ENCODE measurements around the gene KLHL34. TPM values are rescaled to one million over a fixed set of nuclear protein-coding genes. Genes with fewer than 3 reads are reported as not detected.

The KLHL34 gene
- total RNA-seq, 1 donor from 2014 or later: not detected

GRCh38 chrX:21638311-21638710, 19.8 kb downstream of the KLHL34 start:
- Mint-ChIP-seq H3K36me3 (ENCODE audit: low read depth) (no peaks in the 10 kb centered on the region), H3K4me3 (no peak overlapping the region), H3K27ac (ENCODE audit: unreplicated experiment) (no peak overlapping the region), H3K4me1 (no peaks in the 10 kb centered on the region), H3K9me3 (no peaks in the 10 kb centered on the region), H3K27me3 (ENCODE audit: low read depth) (no peaks in the 10 kb centered on the region)
- TF ChIP-seq, protein P1, sequence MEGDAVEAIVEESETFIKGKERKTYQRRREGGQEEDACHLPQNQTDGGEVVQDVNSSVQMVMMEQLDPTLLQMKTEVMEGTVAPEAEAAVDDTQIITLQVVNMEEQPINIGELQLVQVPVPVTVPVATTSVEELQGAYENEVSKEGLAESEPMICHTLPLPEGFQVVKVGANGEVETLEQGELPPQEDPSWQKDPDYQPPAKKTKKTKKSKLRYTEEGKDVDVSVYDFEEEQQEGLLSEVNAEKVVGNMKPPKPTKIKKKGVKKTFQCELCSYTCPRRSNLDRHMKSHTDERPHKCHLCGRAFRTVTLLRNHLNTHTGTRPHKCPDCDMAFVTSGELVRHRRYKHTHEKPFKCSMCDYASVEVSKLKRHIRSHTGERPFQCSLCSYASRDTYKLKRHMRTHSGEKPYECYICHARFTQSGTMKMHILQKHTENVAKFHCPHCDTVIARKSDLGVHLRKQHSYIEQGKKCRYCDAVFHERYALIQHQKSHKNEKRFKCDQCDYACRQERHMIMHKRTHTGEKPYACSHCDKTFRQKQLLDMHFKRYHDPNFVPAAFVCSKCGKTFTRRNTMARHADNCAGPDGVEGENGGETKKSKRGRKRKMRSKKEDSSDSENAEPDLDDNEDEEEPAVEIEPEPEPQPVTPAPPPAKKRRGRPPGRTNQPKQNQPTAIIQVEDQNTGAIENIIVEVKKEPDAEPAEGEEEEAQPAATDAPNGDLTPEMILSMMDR (conservative IDR thresholded peaks at IDR 0.05): no peak
- no peak for DNase-seq (ENCODE audit: low read depth, low spot score)

- Mint-ChIP-seq H3K36me3 (ENCODE audit: low read depth) (peaks cover 20% of the 10 kb centered on the region), H3K9me3 (peaks cover 13% of the 10 kb centered on the region), H3K27me3 (ENCODE audit: low read depth) (no peaks in the 10 kb centered on the region), H3K27ac (ENCODE audit: unreplicated experiment) (peak overlapping the region; percentile 84), H3K4me1 (peaks cover 21% of the 10 kb centered on the region), H3K4me3 (peak overlapping the region; percentile 25)
- TF ChIP-seq, protein P1 (conservative IDR thresholded peaks at IDR 0.05): no peak
- DNase-seq (ENCODE audit: low read depth, low spot score): peak; percentile 21
Measured at GRCh38 chrX:21632027-21632426, 26.1 kb downstream of the KLHL34 start.

- H3K9me3 Mint-ChIP-seq: peaks cover 11% of the 10 kb centered on the region
- TF ChIP-seq, protein P1 (conservative IDR thresholded peaks at IDR 0.05): no peak
- H3K27ac Mint-ChIP-seq (ENCODE audit: unreplicated experiment): no peak overlapping the region
- no peak for DNase-seq (ENCODE audit: low read depth, low spot score)
- H3K4me3 Mint-ChIP-seq: no peak overlapping the region
- peaks cover 19% of the 10 kb centered on the region for H3K36me3 Mint-ChIP-seq (ENCODE audit: low read depth)
- H3K27me3 Mint-ChIP-seq (ENCODE audit: low read depth): no peaks in the 10 kb centered on the region
- peaks cover 12% of the 10 kb centered on the region for H3K4me1 Mint-ChIP-seq
Measured at GRCh38 chrX:21623778-21624501, 34.2 kb downstream of the KLHL34 start.

- Mint-ChIP-seq H3K36me3 (ENCODE audit: low read depth) (no peaks in the 10 kb centered on the region), H3K4me1 (peaks cover 10% of the 10 kb centered on the region), H3K9me3 (no peaks in the 10 kb centered on the region), H3K27ac (ENCODE audit: unreplicated experiment) (no peak overlapping the region), H3K4me3 (no peak overlapping the region), H3K27me3 (ENCODE audit: low read depth) (no peaks in the 10 kb centered on the region)
- no peak for DNase-seq (ENCODE audit: low read depth, low spot score)
- TF ChIP-seq, protein P1 (conservative IDR thresholded peaks at IDR 0.05): no peak
Measured at GRCh38 chrX:21620234-21620633, 37.9 kb downstream of the KLHL34 start.

GRCh38 chrX:21616386-21616785, 41.7 kb downstream of the KLHL34 start:
- no peak overlapping the region for H3K4me3 Mint-ChIP-seq
- TF ChIP-seq, protein P1 (conservative IDR thresholded peaks at IDR 0.05): no peak
- H3K9me3 Mint-ChIP-seq: no peaks in the 10 kb centered on the region
- peaks cover 10% of the 10 kb centered on the region for H3K4me1 Mint-ChIP-seq
- no peaks in the 10 kb centered on the region for H3K36me3 Mint-ChIP-seq (ENCODE audit: low read depth)
- H3K27ac Mint-ChIP-seq (ENCODE audit: unreplicated experiment): no peak overlapping the region
- no peaks in the 10 kb centered on the region for H3K27me3 Mint-ChIP-seq (ENCODE audit: low read depth)
- no peak for DNase-seq (ENCODE audit: low read depth, low spot score)

Data from neural crest cell (in vitro differentiated cells).